ENCODE measurements around the gene SERPINB4. TPM values are rescaled to one million over a fixed set of nuclear protein-coding genes. Genes with fewer than 3 reads are reported as not detected.

SERPINB4 gene
- total and polyA plus RNA-seq, 2 donors from 2014 or later = not detected

DNA sequence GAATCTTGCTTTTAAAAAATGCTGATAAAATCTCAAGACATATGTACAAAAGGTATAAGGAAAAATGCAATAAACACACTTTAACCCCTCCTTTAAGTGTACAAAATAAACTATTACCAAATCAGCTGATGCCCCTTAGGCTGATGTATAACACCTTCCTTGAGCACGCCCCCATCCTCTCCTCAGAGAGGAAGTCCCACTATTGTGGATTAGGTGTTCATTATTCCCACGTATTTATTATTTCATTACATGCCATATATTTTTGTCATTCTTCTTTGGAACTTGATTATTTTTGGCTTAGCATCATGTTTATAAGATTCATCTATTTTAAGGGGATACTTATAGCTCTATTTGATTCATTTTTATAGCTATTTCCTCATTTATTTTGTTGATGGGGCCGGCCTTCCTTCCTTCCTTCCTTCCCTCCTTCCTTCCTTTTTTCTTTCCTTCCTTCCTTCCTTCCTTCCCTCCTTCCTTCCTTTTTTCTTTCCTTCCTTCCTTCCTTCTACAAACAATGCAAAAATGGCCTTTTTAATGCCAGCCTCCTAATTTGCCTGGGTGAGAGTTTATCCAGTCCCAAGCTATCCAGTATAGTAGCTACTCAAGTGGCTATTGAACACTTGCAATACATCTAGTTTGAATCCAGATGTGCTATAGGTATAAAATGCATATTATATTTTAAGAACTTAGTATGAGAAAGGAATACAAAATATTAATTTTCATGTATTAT is 52.9 kb downstream of the SERPINB4 start:
- no peaks in the 10 kb centered on the region for H3K4me1 ChIP-seq (ENCODE audit: control insufficient read depth in 2 of 3, insufficient read depth in 2 of 3, low read depth in 1 of 3, low read length in 3 of 3)
- no peak for DNase-seq
- no peaks in the 10 kb centered on the region for H3K27me3 ChIP-seq (ENCODE audit: control insufficient read depth, insufficient read depth, low read length)
- no peaks in the 10 kb centered on the region for H3K9me3 ChIP-seq (ENCODE audit: control insufficient read depth in 2 of 3, insufficient read depth in 1 of 3, low read length in 3 of 3)
- intact Hi-C loops (cut with DNase I) = no loop called here
- H3K4me3 ChIP-seq (ENCODE audit: low read length in 3 of 3) = no peak overlapping the region
- H3K27ac ChIP-seq (ENCODE audit: low read depth in 2 of 2, low read length in 2 of 2) = no peak overlapping the region
- H3K9ac ChIP-seq (ENCODE audit: low read length in 3 of 3) = no peak overlapping the region
- TF ChIP-seq, protein P1, sequence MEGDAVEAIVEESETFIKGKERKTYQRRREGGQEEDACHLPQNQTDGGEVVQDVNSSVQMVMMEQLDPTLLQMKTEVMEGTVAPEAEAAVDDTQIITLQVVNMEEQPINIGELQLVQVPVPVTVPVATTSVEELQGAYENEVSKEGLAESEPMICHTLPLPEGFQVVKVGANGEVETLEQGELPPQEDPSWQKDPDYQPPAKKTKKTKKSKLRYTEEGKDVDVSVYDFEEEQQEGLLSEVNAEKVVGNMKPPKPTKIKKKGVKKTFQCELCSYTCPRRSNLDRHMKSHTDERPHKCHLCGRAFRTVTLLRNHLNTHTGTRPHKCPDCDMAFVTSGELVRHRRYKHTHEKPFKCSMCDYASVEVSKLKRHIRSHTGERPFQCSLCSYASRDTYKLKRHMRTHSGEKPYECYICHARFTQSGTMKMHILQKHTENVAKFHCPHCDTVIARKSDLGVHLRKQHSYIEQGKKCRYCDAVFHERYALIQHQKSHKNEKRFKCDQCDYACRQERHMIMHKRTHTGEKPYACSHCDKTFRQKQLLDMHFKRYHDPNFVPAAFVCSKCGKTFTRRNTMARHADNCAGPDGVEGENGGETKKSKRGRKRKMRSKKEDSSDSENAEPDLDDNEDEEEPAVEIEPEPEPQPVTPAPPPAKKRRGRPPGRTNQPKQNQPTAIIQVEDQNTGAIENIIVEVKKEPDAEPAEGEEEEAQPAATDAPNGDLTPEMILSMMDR (IDR thresholded peaks at IDR 0.05; ENCODE audit: borderline replicate concordance, extremely low read depth, insufficient read depth) = no peak
- H3K36me3 ChIP-seq (ENCODE audit: control insufficient read depth in 2 of 3, insufficient read depth in 3 of 3, low read length in 3 of 3) = no peaks in the 10 kb centered on the region
- FAIRE-seq = no peak

DNA sequence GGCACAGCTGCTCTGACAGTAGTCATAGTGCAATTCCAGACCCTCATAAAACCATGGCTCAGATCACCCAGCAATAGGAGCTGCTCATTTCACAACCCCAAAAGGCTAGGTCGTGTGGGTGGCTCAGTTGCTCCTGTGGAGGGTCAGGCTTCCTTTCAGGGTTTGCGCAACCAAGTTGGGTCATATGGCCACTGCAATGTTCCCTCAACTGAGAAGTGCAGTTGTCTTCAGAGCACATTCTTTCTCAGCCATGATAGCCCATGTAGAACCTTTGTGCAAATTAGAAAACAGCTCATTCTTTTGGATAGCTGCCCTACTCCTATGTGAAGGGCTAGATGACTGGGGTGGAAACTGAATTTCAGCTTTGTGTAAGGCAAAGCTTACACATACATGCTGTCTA is 53.7 kb downstream of the SERPINB4 start:
- Histone ChIP-seq H3K27me3 (ENCODE audit: control insufficient read depth, insufficient read depth, low read length) (no peaks in the 10 kb centered on the region), H3K36me3 (ENCODE audit: control insufficient read depth in 2 of 3, insufficient read depth in 3 of 3, low read length in 3 of 3) (no peaks in the 10 kb centered on the region), H3K9me3 (ENCODE audit: control insufficient read depth in 2 of 3, insufficient read depth in 1 of 3, low read length in 3 of 3) (no peaks in the 10 kb centered on the region), H3K4me3 (ENCODE audit: low read length in 3 of 3) (no peak overlapping the region), H3K27ac (ENCODE audit: low read depth in 2 of 2, low read length in 2 of 2) (no peak overlapping the region), H3K9ac (ENCODE audit: low read length in 3 of 3) (no peak overlapping the region), H3K4me1 (ENCODE audit: control insufficient read depth in 2 of 3, insufficient read depth in 2 of 3, low read depth in 1 of 3, low read length in 3 of 3) (no peaks in the 10 kb centered on the region)
- DNase-seq = no peak
- FAIRE-seq = no peak
- intact Hi-C loops (cut with DNase I) = no loop called here
- TF ChIP-seq, protein P1 (IDR thresholded peaks at IDR 0.05; ENCODE audit: borderline replicate concordance, extremely low read depth, insufficient read depth) = no peak

DNA sequence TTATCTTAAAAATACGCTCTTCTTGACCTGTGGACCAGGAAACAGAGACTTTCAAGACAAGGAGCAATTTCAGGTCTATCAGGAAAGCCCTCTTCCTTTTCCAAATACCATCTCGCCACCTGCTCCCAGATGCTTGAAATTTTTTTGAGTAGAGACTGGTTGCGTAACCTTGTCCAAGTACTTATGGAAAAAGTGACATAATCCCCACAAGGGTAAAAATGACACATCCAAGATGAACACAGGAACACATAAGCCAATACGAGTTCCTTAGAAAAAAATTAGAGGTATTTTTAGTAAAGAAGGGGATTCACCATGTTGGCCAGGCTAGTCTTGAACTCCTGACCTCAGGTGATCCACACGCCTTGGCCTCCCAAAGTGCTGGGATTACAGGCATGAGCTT is 55.1 kb downstream of the SERPINB4 start:
- H3K4me3 ChIP-seq (ENCODE audit: low read length in 3 of 3) = no peak overlapping the region
- H3K9ac ChIP-seq (ENCODE audit: low read length in 3 of 3) = no peak overlapping the region
- intact Hi-C loops (cut with DNase I) = no loop called here
- FAIRE-seq (no peak), DNase-seq (no peak)
- no peak overlapping the region for H3K27ac ChIP-seq (ENCODE audit: low read depth in 2 of 2, low read length in 2 of 2)
- H3K9me3 ChIP-seq (ENCODE audit: control insufficient read depth in 2 of 3, insufficient read depth in 1 of 3, low read length in 3 of 3) = no peaks in the 10 kb centered on the region
- H3K27me3 ChIP-seq (ENCODE audit: control insufficient read depth, insufficient read depth, low read length) = no peaks in the 10 kb centered on the region
- no peaks in the 10 kb centered on the region for H3K36me3 ChIP-seq (ENCODE audit: control insufficient read depth in 2 of 3, insufficient read depth in 3 of 3, low read length in 3 of 3)
- H3K4me1 ChIP-seq (ENCODE audit: control insufficient read depth in 2 of 3, insufficient read depth in 2 of 3, low read depth in 1 of 3, low read length in 3 of 3) = no peaks in the 10 kb centered on the region
- TF ChIP-seq, protein P1 (IDR thresholded peaks at IDR 0.05; ENCODE audit: borderline replicate concordance, extremely low read depth, insufficient read depth) = no peak

Other genes with a start within 250 kb of the SERPINB4 start
- gene VPS4B, start 221.8 kb downstream of the SERPINB4 start, total RNA-seq = 63.7 TPM
- gene VPS4B, start 221.8 kb downstream of the SERPINB4 start, polyA plus RNA-seq (ENCODE audit: insufficient read depth, low read depth, low replicate concordance) = 15.7 TPM
- gene SERPINB5, start 167.3 kb downstream of the SERPINB4 start, total RNA-seq = not detected
- gene SERPINB5, start 167.3 kb downstream of the SERPINB4 start, polyA plus RNA-seq (ENCODE audit: insufficient read depth, low read depth, low replicate concordance) = not detected
- gene SERPINB12, start 101.9 kb downstream of the SERPINB4 start, total RNA-seq = not detected
- not detected for gene SERPINB12, start 101.9 kb downstream of the SERPINB4 start, polyA plus RNA-seq (ENCODE audit: insufficient read depth, low read depth, low replicate concordance)
- gene SERPINB13, start 56.9 kb downstream of the SERPINB4 start, total RNA-seq = not detected
- gene SERPINB13, start 56.9 kb downstream of the SERPINB4 start, polyA plus RNA-seq (ENCODE audit: insufficient read depth, low read depth, low replicate concordance) = not detected
- gene SERPINB3, start 17.6 kb upstream of the SERPINB4 start, total RNA-seq = not detected
- 0.37 TPM for gene SERPINB3, start 17.6 kb upstream of the SERPINB4 start, polyA plus RNA-seq (ENCODE audit: insufficient read depth, low read depth, low replicate concordance)
- gene SERPINB11, start 58.7 kb upstream of the SERPINB4 start, total RNA-seq = not detected
- gene SERPINB11, start 58.7 kb upstream of the SERPINB4 start, polyA plus RNA-seq (ENCODE audit: insufficient read depth, low read depth, low replicate concordance) = not detected
- 0.47 TPM for gene SERPINB7, start 131.2 kb upstream of the SERPINB4 start, total RNA-seq
- gene SERPINB7, start 131.2 kb upstream of the SERPINB4 start, polyA plus RNA-seq (ENCODE audit: insufficient read depth, low read depth, low replicate concordance) = 0.45 TPM
- not detected for gene SERPINB2, start 243.4 kb upstream of the SERPINB4 start, total RNA-seq
- gene SERPINB2, start 243.4 kb upstream of the SERPINB4 start, polyA plus RNA-seq (ENCODE audit: insufficient read depth, low read depth, low replicate concordance) = not detected